ENCODE data around the gene SLC66A1. TPM values are rescaled to one million over a fixed set of nuclear protein-coding genes. Genes with fewer than 3 reads are reported as not detected.
"Not testable (repeated sequence)": the region's sequence is repeated elsewhere in the genome, so short reads cannot be mapped to it uniquely, and the experiment has no call there.

Gene SLC66A1
- total RNA-seq, 1 experiment from 2014 or later: 27.7 TPM

GRCh38 chr1:19274636-19275035 is 37.5 kb upstream of the SLC66A1 start:
- Histone ChIP-seq H4K20me1 (ENCODE audit: low read length) (no peaks in the 10 kb centered on the region), H3K4me3 (ENCODE audit: low read length) (no peak overlapping the region), H3K79me2 (ENCODE audit: low read length) (no peaks in the 10 kb centered on the region), H2AFZ (ENCODE audit: low read length) (no peak overlapping the region), H3K9ac (ENCODE audit: low read length) (no peak overlapping the region), H3F3A (ENCODE audit: low read length, unreplicated experiment) (no peaks in the 10 kb centered on the region), H3K9me2 (replicated peaks; ENCODE audit: low read length) (no peaks in the 10 kb centered on the region), H3K36me3 (ENCODE audit: low read depth, low read length) (no peaks in the 10 kb centered on the region), H3K27me3 (ENCODE audit: low read length) (no peaks in the 10 kb centered on the region), H3K4me1 (ENCODE audit: insufficient read depth, low read length) (peaks cover 3% of the 10 kb centered on the region), H3K27ac (ENCODE audit: low read length) (no peak overlapping the region), H3K4me2 (ENCODE audit: low read length) (no peak overlapping the region), H3K9me3 (ENCODE audit: low read length) (no peaks in the 10 kb centered on the region)
- ATAC-seq: no peak
- TF ChIP-seq EZH2 (IDR thresholded peaks at IDR 0.05; ENCODE audit: low read length, unreplicated experiment): no peak
- no peak for TF ChIP-seq CTCF (conservative IDR thresholded peaks at IDR 0.05; ENCODE audit: low read depth, low read length)
- no peak for TF ChIP-seq EZH2phosphoT487 (IDR thresholded peaks at IDR 0.05; ENCODE audit: borderline replicate concordance, low read length)
- DNase-seq: no peak
- intact Hi-C loops (cut with micrococcal nuclease): no loop called here
- BruUV-seq (replicated peaks): no TSS peak
- ChIA-PET POLR2A (ENCODE audit: unreplicated experiment) (no interaction called here), CTCF (no interaction called here)

GRCh38 chr1:19283891-19284290 is 28.2 kb upstream of the SLC66A1 start:
- CTCF ChIA-PET: no interaction called here
- Histone ChIP-seq H3K36me3 (ENCODE audit: low read depth, low read length) (no peaks in the 10 kb centered on the region), H2AFZ (ENCODE audit: low read length) (no peak overlapping the region), H3K9me2 (replicated peaks; ENCODE audit: low read length) (no peaks in the 10 kb centered on the region), H3K9ac (ENCODE audit: low read length) (no peak overlapping the region), H3K4me3 (ENCODE audit: low read length) (no peak overlapping the region), H4K20me1 (ENCODE audit: low read length) (no peaks in the 10 kb centered on the region), H3K79me2 (ENCODE audit: low read length) (no peaks in the 10 kb centered on the region), H3K9me3 (ENCODE audit: low read length) (no peaks in the 10 kb centered on the region), H3K27me3 (ENCODE audit: low read length) (no peaks in the 10 kb centered on the region), H3F3A (ENCODE audit: low read length, unreplicated experiment) (no peaks in the 10 kb centered on the region), H3K27ac (ENCODE audit: low read length) (no peak overlapping the region), H3K4me1 (ENCODE audit: insufficient read depth, low read length) (peaks cover 4% of the 10 kb centered on the region; the same call in 1 of the 2 replicates), H3K4me2 (ENCODE audit: low read length) (no peak overlapping the region)
- ATAC-seq (no peak), DNase-seq (no peak)
- POLR2A ChIA-PET (ENCODE audit: unreplicated experiment): no interaction called here
- TF ChIP-seq CTCF (conservative IDR thresholded peaks at IDR 0.05; ENCODE audit: low read depth, low read length): no peak
- no peak for TF ChIP-seq EZH2phosphoT487 (IDR thresholded peaks at IDR 0.05; ENCODE audit: borderline replicate concordance, low read length)
- no peak for TF ChIP-seq EZH2 (IDR thresholded peaks at IDR 0.05; ENCODE audit: low read length, unreplicated experiment)
- intact Hi-C loops (cut with micrococcal nuclease): no loop called here
- no TSS peak for BruUV-seq (replicated peaks)

GRCh38 chr1:19284881-19285280 is 27.2 kb upstream of the SLC66A1 start:
- H3F3A ChIP-seq (ENCODE audit: low read length, unreplicated experiment): no peaks in the 10 kb centered on the region
- no peak overlapping the region for H3K27ac ChIP-seq (ENCODE audit: low read length)
- H3K9ac ChIP-seq (ENCODE audit: low read length): no peak overlapping the region
- H3K9me2 ChIP-seq (replicated peaks; ENCODE audit: low read length): no peaks in the 10 kb centered on the region
- ChIA-PET CTCF (no interaction called here), POLR2A (ENCODE audit: unreplicated experiment) (no interaction called here)
- no peaks in the 10 kb centered on the region for H3K36me3 ChIP-seq (ENCODE audit: low read depth, low read length)
- no peaks in the 10 kb centered on the region for H3K27me3 ChIP-seq (ENCODE audit: low read length)
- peaks cover 4% of the 10 kb centered on the region; the same call in 1 of the 2 replicates for H3K4me1 ChIP-seq (ENCODE audit: insufficient read depth, low read length)
- no peak for DNase-seq
- TF ChIP-seq EZH2 (IDR thresholded peaks at IDR 0.05; ENCODE audit: low read length, unreplicated experiment) (no peak), CTCF (conservative IDR thresholded peaks at IDR 0.05; ENCODE audit: low read depth, low read length) (no peak), EZH2phosphoT487 (IDR thresholded peaks at IDR 0.05; ENCODE audit: borderline replicate concordance, low read length) (no peak)
- H3K79me2 ChIP-seq (ENCODE audit: low read length): no peaks in the 10 kb centered on the region
- BruUV-seq (replicated peaks): no TSS peak
- intact Hi-C loops (cut with micrococcal nuclease): no loop called here
- no peaks in the 10 kb centered on the region for H4K20me1 ChIP-seq (ENCODE audit: low read length)
- H3K9me3 ChIP-seq (ENCODE audit: low read length): no peaks in the 10 kb centered on the region
- H3K4me2 ChIP-seq (ENCODE audit: low read length): no peak overlapping the region
- H2AFZ ChIP-seq (ENCODE audit: low read length): no peak overlapping the region
- no peak for ATAC-seq
- H3K4me3 ChIP-seq (ENCODE audit: low read length): no peak overlapping the region

GRCh38 chr1:19285366-19285765 is 26.8 kb upstream of the SLC66A1 start:
- H3K4me2 ChIP-seq (ENCODE audit: low read length); intact Hi-C loops (cut with micrococcal nuclease); H2AFZ ChIP-seq (ENCODE audit: low read length); CTCF ChIA-PET; H3K9ac ChIP-seq (ENCODE audit: low read length); H3K9me3 ChIP-seq (ENCODE audit: low read length); BruUV-seq (replicated peaks); H3K4me3 ChIP-seq (ENCODE audit: low read length); H3K4me1 ChIP-seq (ENCODE audit: insufficient read depth, low read length); H3K27ac ChIP-seq (ENCODE audit: low read length); H3K27me3 ChIP-seq (ENCODE audit: low read length); DNase-seq; H3K79me2 ChIP-seq (ENCODE audit: low read length); H3F3A ChIP-seq (ENCODE audit: low read length, unreplicated experiment); H3K9me2 ChIP-seq (replicated peaks; ENCODE audit: low read length); H3K36me3 ChIP-seq (ENCODE audit: low read depth, low read length); H4K20me1 ChIP-seq (ENCODE audit: low read length); POLR2A ChIA-PET (ENCODE audit: unreplicated experiment): not testable (repeated sequence)
- peak; percentile 45 for ATAC-seq

GRCh38 chr1:19285807-19286206 is 26.3 kb upstream of the SLC66A1 start:
- H3F3A ChIP-seq (ENCODE audit: low read length, unreplicated experiment); CTCF ChIA-PET; H2AFZ ChIP-seq (ENCODE audit: low read length); intact Hi-C loops (cut with micrococcal nuclease); H3K4me1 ChIP-seq (ENCODE audit: insufficient read depth, low read length); POLR2A ChIA-PET (ENCODE audit: unreplicated experiment); H3K9ac ChIP-seq (ENCODE audit: low read length); H3K79me2 ChIP-seq (ENCODE audit: low read length); H4K20me1 ChIP-seq (ENCODE audit: low read length); H3K9me2 ChIP-seq (replicated peaks; ENCODE audit: low read length); BruUV-seq (replicated peaks); H3K9me3 ChIP-seq (ENCODE audit: low read length); H3K4me3 ChIP-seq (ENCODE audit: low read length); H3K27me3 ChIP-seq (ENCODE audit: low read length); H3K4me2 ChIP-seq (ENCODE audit: low read length); H3K36me3 ChIP-seq (ENCODE audit: low read depth, low read length); H3K27ac ChIP-seq (ENCODE audit: low read length); DNase-seq: not testable (repeated sequence)
- ATAC-seq: peak; percentile 7; the same call in 1 of the 2 replicates
